Stimulated activated CD4-positive, alpha-beta T cell treated with anti-CD3 and anti-CD28 coated beads, Interleukin-4, amount 100 ng/mL, for 48 hours (primary cell): ENCODE measurements around the gene UVRAG.
"Not testable (repeated sequence)": the region's sequence is repeated elsewhere in the genome, so short reads cannot be mapped to it uniquely, and the experiment has no call there.

ENCODE experiments used
- DNase-seq, 2 donors: peaks; one replicate each; pipeline ENCODE4 v3.0.0-alpha.2; 2020; ENCODE audit warnings: low read depth in 2 of 2

UVRAG gene

GRCh38 chr11:76025817-76026216 is 210.8 kb downstream of the UVRAG start:
- DNase-seq: no peak

DNA sequence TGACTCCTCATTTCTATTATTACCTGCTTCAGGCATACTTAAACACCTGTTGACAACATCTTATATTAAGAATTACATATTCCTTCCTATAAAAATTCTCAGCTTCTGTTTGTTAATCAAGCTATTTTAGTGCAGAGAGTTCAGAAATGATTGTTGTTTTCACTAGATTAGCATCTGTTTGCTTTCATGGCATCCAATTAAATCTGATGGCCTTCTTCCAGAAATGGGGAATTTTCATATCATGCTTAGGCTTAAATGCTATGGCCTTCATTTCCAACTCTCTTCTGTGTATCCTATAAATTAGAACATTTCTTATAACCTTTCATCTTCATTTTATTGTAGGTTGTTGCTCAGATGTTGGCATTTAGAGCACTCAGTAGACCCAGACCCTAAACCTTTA is 211.3 kb downstream of the UVRAG start:
- DNase-seq: no peak

- no peak for DNase-seq
These were observed 211.9 kb downstream of the UVRAG start for GRCh38 chr11:76026862-76027261.

DNA sequence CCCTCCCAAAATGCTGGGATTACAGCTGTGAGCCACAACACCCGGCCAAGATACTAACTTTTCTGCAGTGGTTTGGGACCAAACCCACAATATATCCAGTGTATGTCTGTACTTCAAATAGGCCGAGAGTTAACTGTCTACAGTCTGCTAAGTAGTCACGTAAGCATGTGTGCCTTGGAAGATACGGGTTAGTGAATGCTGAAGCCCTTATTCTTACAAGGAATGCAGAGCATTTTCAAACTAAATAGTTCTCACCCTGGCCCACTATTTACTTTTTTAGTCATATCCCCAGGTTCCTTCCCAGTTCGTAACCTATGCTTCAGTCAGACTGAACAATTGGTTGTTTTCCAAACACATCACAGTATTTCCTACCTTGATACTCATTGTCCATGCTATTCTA is 215.3 kb downstream of the UVRAG start:
- no peak for DNase-seq

- no peak for DNase-seq
These were observed 216.1 kb downstream of the UVRAG start for GRCh38 chr11:76030968-76031590.

- no peak for DNase-seq
These were observed 218.7 kb downstream of the UVRAG start for GRCh38 chr11:76033699-76034098.

DNA sequence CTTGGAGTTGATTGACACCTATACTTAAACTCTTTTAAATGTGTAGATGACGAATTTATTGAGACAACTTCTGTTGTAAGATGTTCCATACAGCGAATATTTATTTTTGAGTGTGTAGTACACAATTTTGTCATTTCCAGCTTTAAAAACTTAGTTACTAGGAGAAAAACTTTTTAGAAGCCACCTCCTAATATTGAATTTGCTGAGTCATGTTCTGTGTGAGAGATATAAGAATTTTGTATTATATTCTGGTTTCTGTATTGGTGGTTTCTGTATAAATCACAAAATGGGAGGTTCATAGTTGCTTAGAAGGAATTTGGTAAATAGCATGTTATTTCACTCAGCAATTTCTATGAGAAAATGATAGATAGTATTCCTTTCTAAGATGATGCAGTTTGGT is 220.0 kb downstream of the UVRAG start:
- DNase-seq: no peak

DNA sequence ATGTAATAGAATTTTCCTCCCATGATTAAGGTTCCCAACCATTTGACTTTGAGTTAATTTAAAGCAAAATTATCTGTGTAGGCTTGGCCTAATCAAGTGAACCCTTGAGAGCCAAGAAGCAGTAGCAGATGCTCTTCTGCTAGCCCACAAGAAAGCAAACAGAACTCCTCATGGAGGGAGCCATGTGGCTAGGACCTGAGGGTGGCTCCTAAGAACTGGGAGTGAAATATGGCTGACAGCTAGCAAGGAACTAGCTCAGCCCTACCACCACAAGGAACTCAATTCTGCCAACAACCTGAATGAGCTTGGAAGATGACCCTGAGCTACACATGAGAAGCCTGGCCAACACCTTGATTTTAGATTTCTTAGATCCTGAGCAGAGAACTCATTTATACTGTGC is 223.6 kb downstream of the UVRAG start:
- no peak for DNase-seq

GRCh38 chr11:76041208-76041607 is 226.2 kb downstream of the UVRAG start:
- DNase-seq: no peak

GRCh38 chr11:76044750-76045320 is 229.8 kb downstream of the UVRAG start:
- DNase-seq: no peak

GRCh38 chr11:76047231-76047630 is 232.2 kb downstream of the UVRAG start:
- DNase-seq: no peak

- DNase-seq: no peak
These were observed 232.8 kb downstream of the UVRAG start for GRCh38 chr11:76047766-76048165.

GRCh38 chr11:76048763-76049162 is 233.8 kb downstream of the UVRAG start:
- peak in 1 of 2 donors; percentile 9 for DNase-seq

GRCh38 chr11:76049511-76049910 is 234.5 kb downstream of the UVRAG start:
- DNase-seq: no peak

DNA sequence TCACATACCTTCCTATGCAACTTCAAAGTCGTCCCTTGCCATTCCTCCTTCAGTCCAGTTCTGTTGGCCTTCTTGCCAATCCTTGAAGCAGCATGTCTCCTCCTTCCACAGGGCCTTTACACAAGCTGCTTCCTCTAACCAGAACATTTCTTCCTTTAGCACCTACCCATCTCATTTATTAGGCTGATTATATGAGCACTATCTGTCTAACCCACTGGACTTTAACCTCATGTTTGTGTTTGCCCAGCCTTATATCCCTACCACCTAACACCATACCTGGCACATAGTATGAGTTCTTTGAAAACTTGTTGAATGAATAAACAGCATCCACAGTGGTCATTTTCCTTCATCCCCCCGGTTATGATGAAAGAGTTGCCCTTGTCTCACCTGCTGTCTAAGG is 236.9 kb downstream of the UVRAG start:
- DNase-seq: no peak

DNA sequence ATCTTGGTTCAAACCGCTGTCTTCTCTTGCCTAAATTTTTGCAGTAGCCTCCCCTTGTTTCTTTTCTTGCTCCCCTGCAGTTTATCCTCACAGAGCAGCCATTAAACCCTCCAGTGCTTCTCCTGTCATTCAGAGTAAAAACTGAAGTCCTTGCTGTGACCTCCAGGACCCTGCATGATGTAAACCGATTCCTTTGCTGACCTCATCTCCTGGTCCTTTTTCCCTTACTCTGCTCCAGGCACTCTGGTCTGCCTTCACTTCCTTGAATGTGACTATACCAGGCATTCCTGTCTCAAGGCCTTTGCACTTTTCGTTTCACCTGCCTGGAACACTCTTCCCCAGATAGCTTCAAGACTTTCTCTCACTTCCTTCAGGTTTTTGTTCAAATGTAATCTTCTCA is 239.3 kb downstream of the UVRAG start:
- no peak for DNase-seq

DNA sequence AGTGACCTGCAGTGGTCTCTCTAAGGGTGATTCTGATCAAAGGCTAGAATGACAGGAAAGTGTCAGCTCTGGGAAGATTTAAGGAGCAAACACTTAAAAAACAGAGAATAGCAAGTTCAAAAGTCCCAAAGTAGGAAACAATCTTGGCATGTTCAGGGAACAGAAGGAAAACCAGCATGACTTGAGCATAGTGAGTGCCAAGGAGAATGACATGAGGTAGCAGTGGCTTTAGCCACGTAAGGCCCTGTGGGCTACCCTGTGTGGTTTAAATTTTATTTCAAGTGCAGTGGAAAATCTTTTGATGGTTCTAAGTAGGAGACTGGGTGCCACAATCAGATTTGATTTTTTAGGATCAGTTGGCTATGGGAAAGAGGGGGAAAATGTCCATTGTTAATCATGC is 241.9 kb downstream of the UVRAG start:
- no peak for DNase-seq

DNA sequence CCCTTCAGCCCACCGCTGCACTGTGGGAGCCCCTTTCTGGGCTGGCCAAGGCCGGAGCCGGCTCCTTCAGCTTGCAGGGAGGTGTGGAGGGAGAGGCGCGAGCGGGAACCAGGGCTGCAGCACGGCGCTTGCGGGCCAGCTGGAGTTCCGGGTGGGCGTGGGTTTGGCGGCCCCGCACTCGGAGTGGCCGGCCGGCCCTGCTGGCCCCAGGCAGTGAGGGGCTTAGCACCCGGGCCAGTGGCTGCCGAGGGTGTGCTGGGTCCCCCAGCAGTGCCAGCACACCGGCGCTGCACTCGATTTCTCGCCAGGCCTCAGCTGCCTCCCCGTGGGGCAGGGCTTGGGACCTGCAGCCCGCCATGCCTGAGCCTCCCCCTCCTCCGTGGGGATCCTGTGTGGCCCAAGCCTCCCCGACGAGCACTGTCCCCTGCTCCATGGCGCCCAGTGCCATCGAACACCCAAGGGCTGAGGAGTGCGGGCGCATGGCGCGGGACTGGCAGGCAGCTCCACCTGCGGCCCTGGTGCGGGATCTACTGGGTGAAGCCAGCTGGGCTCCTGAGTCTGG is 245.5 kb downstream of the UVRAG start:
- DNase-seq: not testable (repeated sequence)

- no peak for DNase-seq
These were observed 247.7 kb downstream of the UVRAG start for GRCh38 chr11:76062733-76063132.

- no peak for DNase-seq
These were observed 249.2 kb downstream of the UVRAG start for GRCh38 chr11:76064192-76064591.

DNA sequence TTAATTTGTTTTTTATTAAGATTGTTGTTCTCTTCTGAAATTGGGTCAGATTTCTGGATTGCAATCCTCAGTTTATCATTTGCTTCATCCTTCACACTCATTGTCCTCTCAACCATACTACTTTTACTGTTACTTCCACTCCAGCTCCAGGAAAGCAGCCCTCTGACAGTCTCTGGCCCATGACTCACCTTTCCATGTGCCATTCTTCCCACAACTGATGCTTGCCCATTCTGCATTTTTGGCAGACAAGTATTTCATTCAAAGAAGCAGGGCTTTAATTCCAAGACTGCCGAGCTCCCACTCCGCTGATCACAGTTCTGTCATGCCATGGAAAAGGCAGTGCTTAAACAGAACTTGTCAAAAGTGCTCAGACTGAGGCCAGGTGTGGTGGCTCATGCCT is 252.1 kb downstream of the UVRAG start:
- DNase-seq: no peak

GRCh38 chr11:76069001-76069400 is 254.0 kb downstream of the UVRAG start:
- no peak for DNase-seq

DNA sequence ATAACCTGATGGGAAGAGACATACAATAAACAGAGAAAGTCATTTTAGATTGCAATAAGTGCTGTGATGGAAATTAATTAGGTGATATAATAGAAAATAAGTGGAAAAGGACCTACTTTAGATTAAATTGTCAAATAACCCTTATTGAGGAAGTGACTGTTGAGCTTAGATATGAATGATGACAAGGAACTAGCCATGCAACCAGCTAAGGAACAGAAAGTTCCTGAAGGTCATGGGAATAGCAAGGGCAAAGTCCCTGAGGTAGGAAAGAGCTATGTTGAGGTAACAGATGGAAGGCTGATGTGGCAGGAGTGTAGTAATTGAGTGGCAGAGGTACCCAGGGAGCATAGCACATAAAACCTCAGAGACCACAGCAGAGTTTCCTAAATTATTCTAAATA is 256.1 kb downstream of the UVRAG start:
- no peak for DNase-seq

DNA sequence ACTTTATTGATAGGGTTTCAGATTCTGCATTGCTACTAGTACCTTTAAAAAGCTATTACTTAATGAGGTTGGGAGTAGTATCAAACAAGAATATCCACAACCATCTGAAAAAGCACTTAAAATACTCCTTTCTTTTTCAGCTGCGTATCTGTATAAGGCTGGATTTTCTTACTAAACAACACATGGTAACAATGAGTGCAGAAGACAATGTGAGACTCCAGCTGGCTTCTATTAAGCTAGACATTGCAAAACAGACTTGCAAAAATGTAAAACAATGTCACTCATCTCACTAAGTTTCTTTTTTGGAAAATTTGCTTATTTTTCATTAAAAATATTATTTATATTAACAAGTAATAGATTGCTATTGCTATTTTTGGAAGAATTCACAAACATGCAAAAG is 258.7 kb downstream of the UVRAG start:
- no peak for DNase-seq
